GM21717 (cell line): ENCODE measurements around the gene PDZRN3.

ENCODE experiments used
- ATAC-seq: cut with Tn5 transposase; IDR thresholded peaks from one replicate; pipeline ENCODE4 v1.9.1; 2021; ENCODE audit warnings: mild to moderate bottlenecking, moderate library complexity; ENCODE audit not compliant: unreplicated experiment

PDZRN3 gene

GRCh38 chr3:73624821-73625665 is at the start of gene PDZRN3:
Gene PDZRN3, minus strand, starts transcription at chr3:73624941.
- ATAC-seq, result no peak

- ATAC-seq, result no peak
Measured at GRCh38 chr3:73674280-73674679, 49.5 kb upstream of the PDZRN3 start.

GRCh38 chr3:73669260-73669659 is 44.5 kb upstream of the PDZRN3 start:
- no peak for ATAC-seq

- ATAC-seq, result no peak
Measured at GRCh38 chr3:73668391-73668790, 43.6 kb upstream of the PDZRN3 start.

- no peak for ATAC-seq
Measured at GRCh38 chr3:73667889-73668288, 43.1 kb upstream of the PDZRN3 start.

- ATAC-seq, result no peak
Measured at GRCh38 chr3:73665286-73665685, 40.5 kb upstream of the PDZRN3 start.

- ATAC-seq, result no peak
Measured at GRCh38 chr3:73664389-73664788, 39.6 kb upstream of the PDZRN3 start.

- ATAC-seq, result no peak
Measured at GRCh38 chr3:73663495-73663894, 38.8 kb upstream of the PDZRN3 start.

GRCh38 chr3:73661265-73661664 is 36.5 kb upstream of the PDZRN3 start:
- no peak for ATAC-seq

- ATAC-seq, result no peak
Measured at GRCh38 chr3:73658227-73658626, 33.5 kb upstream of the PDZRN3 start.

GRCh38 chr3:73657186-73657585 is 32.4 kb upstream of the PDZRN3 start:
- no peak for ATAC-seq

GRCh38 chr3:73656241-73656890 is 31.6 kb upstream of the PDZRN3 start:
- no peak for ATAC-seq

- ATAC-seq, result no peak
Measured at GRCh38 chr3:73655197-73655596, 30.5 kb upstream of the PDZRN3 start.

- no peak for ATAC-seq
Measured at GRCh38 chr3:73653877-73654276, 29.1 kb upstream of the PDZRN3 start.

- no peak for ATAC-seq
Measured at GRCh38 chr3:73653351-73653750, 28.6 kb upstream of the PDZRN3 start.

GRCh38 chr3:73652896-73653295 is 28.2 kb upstream of the PDZRN3 start:
- no peak for ATAC-seq

GRCh38 chr3:73637042-73637441 is 12.3 kb upstream of the PDZRN3 start:
- no peak for ATAC-seq

GRCh38 chr3:73635254-73635653 is 10.5 kb upstream of the PDZRN3 start:
- ATAC-seq, result no peak

- ATAC-seq, result no peak
Measured at GRCh38 chr3:73633916-73634344, 9.2 kb upstream of the PDZRN3 start.

- ATAC-seq, result no peak
Measured at GRCh38 chr3:73633453-73633852, 8.7 kb upstream of the PDZRN3 start.

- ATAC-seq, result no peak
Measured at GRCh38 chr3:73626106-73626505, 1.4 kb upstream of the PDZRN3 start.
